SH-SY5Y (cell line): ENCODE results near the gene CNTN5.
A peak's percentile ranks its signal among the peaks of the same experiment; 100 is the strongest.

Experiments used
- GATA2 ChIP-seq: IDR thresholded peaks from 2 replicates; pipeline ENCODE4 v1.6.1; 2011; ENCODE audit warnings: mild to moderate bottlenecking, low read depth, low read length
- GATA3 ChIP-seq: IDR thresholded peaks from 2 replicates; pipeline ENCODE4 v1.6.1; 2011; ENCODE audit warnings: low read depth, mild to moderate bottlenecking, low read length, moderate library complexity

The CNTN5 gene

GRCh38 chr11:100302824-100303223 is 1282.1 kb downstream of the CNTN5 start:
- no peak for TF ChIP-seq GATA3
- no peak for TF ChIP-seq GATA2

GRCh38 chr11:100303897-100304296 is 1283.1 kb downstream of the CNTN5 start:
- TF ChIP-seq GATA3 (no peak), GATA2 (no peak)

- no peak for TF ChIP-seq GATA2
- no peak for TF ChIP-seq GATA3
Measured at GRCh38 chr11:100308202-100308601, 1287.5 kb downstream of the CNTN5 start.

GRCh38 chr11:100315946-100316345 is 1295.2 kb downstream of the CNTN5 start:
- TF ChIP-seq GATA3 (no peak), GATA2 (no peak)

- TF ChIP-seq GATA3: no peak
- TF ChIP-seq GATA2: no peak
Measured at GRCh38 chr11:100316952-100317351, 1296.2 kb downstream of the CNTN5 start.

GRCh38 chr11:100319691-100320090 is 1298.9 kb downstream of the CNTN5 start:
- TF ChIP-seq GATA2 (no peak), GATA3 (peak; percentile 32; the same call in 1 of the 2 replicates)

GRCh38 chr11:100328626-100329340 is 1308.0 kb downstream of the CNTN5 start:
- TF ChIP-seq GATA2 (no peak), GATA3 (no peak)

- TF ChIP-seq GATA3 (no peak), GATA2 (no peak)
Measured at GRCh38 chr11:100329352-100329751, 1308.6 kb downstream of the CNTN5 start.

GRCh38 chr11:100336873-100337272 is 1316.1 kb downstream of the CNTN5 start:
- TF ChIP-seq GATA3 (no peak), GATA2 (no peak)

GRCh38 chr11:100338144-100338840 is 1317.5 kb downstream of the CNTN5 start:
- TF ChIP-seq GATA3 (no peak), GATA2 (no peak)

GRCh38 chr11:100340466-100341319 is 1319.9 kb downstream of the CNTN5 start:
- TF ChIP-seq GATA3 (no peak), GATA2 (no peak)

- TF ChIP-seq GATA3 (no peak), GATA2 (no peak)
Measured at GRCh38 chr11:100353083-100353482, 1332.3 kb downstream of the CNTN5 start.

- no peak for TF ChIP-seq GATA3
- no peak for TF ChIP-seq GATA2
Measured at GRCh38 chr11:100354736-100355135, 1334.0 kb downstream of the CNTN5 start.

- TF ChIP-seq GATA3: no peak
- no peak for TF ChIP-seq GATA2
Measured at GRCh38 chr11:100356035-100356434, 1335.3 kb downstream of the CNTN5 start.
